GM18520 (cell line): ENCODE data around the gene HEPACAM2.

Source experiments
- ATAC-seq: cut with Tn5 transposase; IDR thresholded peaks from one replicate; pipeline ENCODE4 v1.9.1; 2021; ENCODE audit not compliant: unreplicated experiment

The HEPACAM2 gene

GRCh38 chr7:93226310-93226709 is at the start of gene HEPACAM2:
HEPACAM2 (minus strand) TSS chr7:93226469.
- no peak for ATAC-seq

GRCh38 chr7:93265220-93265619 is 39.0 kb upstream of the HEPACAM2 start:
- ATAC-seq, result no peak

- no peak for ATAC-seq
Measured at GRCh38 chr7:93262535-93262934, 36.3 kb upstream of the HEPACAM2 start.

DNA sequence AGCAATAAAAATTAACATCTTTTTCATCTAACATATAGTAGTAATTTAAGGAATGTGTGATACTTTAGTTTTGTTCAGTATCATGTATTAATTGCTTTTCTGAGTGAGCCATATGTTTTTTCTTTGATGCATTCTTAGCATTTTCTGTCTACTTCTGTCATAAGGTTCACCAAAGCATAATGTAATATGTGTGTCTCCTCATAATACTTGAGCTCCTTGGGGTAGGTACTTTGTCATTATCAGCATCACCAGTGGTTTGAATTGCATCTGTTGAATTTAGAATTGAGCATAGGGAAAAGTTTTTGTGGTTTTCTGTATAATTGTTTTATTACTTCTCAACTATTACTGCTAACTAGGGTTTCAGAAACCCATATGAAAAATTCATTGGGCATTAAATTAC is 32.4 kb upstream of the HEPACAM2 start:
- no peak for ATAC-seq

DNA sequence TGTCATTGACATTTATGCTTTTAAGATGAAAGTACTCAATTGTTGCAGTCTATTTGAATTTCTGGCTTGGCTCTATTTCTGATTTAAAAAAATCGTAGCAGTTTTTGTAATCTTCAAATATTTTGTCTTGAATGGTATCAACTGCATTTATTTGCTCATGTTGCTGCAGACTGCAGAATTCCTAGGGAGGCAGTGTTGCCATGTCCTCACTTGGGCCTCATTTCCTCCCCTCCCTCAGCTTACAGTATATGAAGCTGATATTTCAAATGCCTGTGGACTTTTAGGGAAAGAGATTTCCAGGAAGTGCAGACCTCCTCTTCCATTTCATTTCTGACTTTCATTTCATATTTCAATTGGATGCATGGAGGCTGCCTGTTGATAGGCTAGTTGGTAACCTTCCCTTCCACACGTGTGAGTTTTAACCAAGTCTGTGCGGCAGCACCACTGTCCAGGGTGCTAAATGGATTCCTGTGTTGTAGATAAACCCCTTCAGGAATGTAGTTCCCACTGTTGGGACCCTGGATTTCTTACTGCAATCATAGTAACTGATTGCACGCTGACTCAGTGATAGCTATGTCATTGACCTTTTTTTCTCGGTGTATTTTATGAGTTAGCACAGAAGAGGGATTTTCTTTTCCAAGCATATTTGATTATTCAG is 23.4 kb upstream of the HEPACAM2 start:
- ATAC-seq, result no peak

DNA sequence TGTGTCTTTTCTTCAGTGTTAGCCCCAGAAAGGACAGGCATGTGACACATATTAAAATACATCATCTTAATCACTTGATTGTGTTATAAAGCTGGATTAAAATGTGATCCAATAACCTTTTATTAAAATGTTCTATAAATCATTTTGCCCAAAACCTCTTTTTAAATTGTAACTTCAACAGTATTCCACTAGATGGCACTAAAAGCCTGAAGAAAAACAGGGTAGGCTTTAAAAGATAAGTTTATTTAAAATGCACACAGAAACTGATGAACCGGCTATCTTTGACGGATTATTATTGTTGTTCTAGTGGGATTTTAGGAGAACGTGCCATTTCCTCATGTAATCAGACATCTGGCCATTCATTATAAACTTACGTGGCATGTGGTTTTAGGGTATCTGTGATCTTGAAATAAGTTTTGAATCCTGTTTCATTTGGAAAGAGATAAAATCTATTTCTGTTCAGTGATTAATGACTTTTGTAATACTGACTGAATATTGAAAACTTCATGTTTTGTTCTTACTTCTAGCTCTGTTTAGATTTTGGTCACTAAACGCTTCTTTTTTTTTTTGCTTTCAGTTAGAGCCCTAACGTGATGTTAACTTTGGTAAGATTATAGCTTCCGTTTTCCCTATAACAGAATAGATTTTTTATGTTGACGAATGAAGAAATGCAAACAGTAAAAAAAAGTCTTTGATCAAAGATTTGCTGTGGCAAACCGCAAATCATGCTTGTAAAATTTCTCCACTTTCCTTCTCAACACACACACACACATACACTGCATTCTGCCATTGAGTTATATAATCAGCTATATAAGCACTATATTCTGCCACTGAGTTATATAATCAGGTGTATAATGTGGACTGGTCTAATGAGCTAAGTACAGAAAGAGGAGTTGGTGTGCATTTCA is 19.5 kb upstream of the HEPACAM2 start:
- no peak for ATAC-seq

DNA sequence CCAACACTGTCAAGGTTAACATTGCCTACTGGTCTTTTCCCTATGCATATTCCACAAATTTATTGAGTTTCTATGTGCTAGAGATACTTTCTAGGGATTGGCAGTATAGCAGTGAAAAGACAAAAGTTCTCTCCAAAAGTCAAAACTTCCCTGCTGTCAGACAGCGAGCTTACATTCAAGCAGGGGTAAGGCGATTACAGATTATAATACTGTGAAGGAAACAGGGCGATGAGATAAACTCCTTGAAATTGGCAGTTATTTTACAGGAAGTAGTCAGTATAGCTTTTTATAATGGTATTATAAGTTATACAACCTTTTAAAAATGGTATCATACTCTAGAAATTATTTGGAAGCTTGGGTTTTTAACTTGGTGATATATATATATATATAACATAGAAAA is 15.8 kb upstream of the HEPACAM2 start:
- no peak for ATAC-seq

DNA sequence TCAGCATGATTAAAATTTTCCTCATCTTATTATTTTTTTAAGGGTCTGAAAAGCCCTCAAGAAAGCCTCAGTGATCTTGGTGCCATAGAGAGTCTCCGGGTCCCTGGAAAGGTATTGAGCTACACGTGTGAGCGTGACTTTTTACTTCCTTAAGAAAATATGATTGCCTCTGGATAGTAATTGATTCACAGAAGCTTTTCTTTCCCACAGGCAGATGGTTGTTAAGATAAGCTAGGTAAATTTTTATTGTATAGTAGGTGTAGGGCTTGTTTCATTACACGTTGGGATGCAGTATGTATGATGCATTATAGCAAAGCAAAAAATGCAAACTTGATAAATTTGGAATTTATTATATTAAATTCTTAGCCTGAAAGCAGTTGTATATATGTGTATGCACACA is 13.6 kb upstream of the HEPACAM2 start:
- no peak for ATAC-seq

DNA sequence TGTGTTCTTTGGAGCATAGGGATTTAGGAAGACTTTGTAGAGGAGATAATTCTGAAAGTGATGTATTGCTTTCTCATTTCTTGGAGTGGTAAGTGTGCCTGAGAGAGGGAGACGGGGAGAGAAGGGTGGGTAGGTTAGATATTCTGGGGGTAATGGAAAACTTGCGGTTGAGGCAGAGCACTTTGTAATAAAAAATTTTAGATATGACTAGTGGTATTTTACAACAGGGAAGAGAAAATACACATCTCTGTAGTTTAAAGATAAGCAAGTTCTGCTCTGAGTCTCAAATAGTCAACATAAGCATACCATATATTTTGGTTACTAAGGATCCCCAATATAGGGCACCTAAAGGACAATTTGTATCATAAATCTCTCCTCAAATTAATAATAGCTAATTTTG is 12.5 kb upstream of the HEPACAM2 start:
- no peak for ATAC-seq

DNA sequence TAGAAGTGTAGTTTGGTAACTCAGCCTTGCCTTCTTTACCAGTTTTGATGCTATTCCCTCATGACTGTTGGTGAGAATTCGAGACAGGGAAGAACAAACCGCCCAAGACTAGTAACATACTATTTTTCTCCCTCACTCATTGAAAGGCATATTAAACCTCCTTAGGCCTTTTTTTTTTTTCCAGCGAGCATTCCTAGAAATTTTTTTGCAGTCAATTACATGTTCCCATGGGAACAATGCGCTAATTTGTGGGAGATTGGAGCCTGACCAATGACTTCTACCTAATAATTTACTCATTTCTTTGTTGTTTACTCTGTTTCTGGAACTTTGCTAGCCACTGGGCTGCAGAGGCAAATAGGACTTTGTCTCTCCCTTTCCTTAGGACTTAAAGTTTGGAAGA is 11.9 kb upstream of the HEPACAM2 start:
- ATAC-seq, result no peak

- no peak for ATAC-seq
Measured at GRCh38 chr7:93235541-93235940, 9.3 kb upstream of the HEPACAM2 start.

- no peak for ATAC-seq
Measured at GRCh38 chr7:93232673-93233018, 6.4 kb upstream of the HEPACAM2 start.

DNA sequence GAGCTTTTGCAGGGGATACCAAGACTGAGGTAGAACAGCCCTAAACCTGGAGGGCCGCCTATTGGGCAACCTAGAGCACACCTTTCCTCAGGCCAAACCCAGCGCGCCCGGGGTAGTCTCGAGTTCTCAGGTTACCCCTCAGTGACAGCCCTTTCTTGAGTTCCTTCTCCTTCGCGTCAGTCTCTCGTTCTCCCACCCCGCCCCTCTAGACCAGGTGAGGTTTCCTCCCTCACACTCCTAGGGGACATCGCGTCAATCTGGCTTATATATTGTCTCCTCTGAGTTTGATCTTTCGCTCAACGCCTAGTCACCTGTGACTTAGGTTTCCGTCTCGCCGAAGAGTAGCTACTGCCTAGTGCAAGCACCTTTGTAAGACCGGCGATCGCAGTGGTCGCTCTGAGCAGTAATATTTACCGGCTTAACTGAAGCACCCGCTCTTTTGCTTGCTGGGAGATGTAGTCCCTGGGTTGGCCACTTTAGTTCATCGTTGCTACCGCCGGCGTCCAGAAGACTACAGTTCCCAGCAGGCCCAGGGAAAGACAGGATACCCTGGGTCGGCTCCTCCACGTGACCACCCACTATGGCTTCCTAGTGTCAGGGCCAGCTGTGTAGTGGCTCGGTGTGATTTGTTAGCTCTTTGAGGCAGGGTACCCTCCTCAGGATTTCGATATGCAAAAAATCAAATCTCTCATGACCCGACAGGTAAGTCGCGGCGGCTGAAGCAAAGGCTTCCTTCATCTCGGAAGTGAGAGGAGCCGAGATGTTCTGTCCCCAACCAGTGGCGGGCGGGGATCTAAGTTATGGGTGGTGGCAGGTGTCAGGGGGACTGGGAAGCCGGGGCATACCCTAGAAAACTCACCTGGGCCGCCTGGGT is 5.8 kb upstream of the HEPACAM2 start, which contains the start of gene VPS50:
Gene VPS50, plus strand, starts transcription at position 568 of the 874 bp plus-strand sequence. Its CDS starts 102 bp downstream, at position 670.
- ATAC-seq, result peak; percentile 99

DNA sequence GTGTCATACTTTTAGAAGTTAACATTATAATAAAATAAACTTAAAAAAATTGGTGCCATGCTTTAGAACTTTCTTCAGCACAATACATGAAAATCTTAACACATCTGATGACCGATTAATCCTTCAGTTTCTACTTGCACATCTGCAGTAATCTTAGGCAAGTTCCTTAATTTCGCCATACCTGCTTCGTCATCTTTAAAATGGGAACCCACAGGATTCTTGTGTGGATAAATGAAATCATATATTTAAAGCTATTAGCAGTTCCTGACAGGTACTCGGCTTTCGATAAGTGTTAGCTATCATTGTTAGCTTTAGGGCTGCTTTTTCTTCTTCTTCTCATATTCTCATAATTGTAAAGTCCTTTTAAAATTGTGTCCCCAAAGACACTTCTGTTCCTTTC is 5.0 kb upstream of the HEPACAM2 start:
- ATAC-seq, result no peak

GRCh38 chr7:93228302-93228701 is 2.0 kb upstream of the HEPACAM2 start:
- ATAC-seq, result no peak

- ATAC-seq, result no peak
Measured at GRCh38 chr7:93219868-93220267, 6.4 kb downstream of the HEPACAM2 start.

- no peak for ATAC-seq
Measured at GRCh38 chr7:93218997-93219827, 7.1 kb downstream of the HEPACAM2 start.

GRCh38 chr7:93212881-93213280 is 13.4 kb downstream of the HEPACAM2 start:
- no peak for ATAC-seq

DNA sequence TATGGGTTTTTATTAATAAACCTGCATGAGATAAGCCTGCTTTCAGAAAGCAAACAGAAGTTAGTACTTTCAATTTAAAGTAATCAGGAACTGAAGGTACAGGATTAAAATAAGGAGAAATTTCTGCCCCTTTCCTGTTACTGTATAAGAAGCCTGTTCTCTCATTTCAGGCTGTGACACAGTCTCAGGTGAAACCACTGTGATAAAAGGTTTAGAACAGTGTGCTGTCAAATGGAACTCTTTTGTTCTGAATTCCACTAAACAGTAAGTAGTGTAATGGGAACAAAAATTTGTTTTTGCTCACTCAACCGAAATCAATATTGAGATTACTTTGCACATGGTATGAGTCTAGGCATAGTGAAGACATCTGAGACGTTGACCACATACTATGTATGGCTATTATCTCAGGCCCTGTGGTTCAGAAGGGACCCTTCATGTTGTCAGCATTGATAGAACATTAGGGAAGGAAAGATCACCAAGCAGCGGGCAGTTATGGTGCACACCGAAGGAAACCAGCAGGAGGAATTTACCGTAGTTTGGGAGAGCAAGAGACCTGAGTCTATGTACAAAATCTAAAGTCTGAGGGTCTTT is 14.9 kb downstream of the HEPACAM2 start:
- no peak for ATAC-seq

GRCh38 chr7:93205046-93205445 is 21.2 kb downstream of the HEPACAM2 start:
- ATAC-seq, result no peak
